ENCODE results near the gene POMC. TPM values are rescaled to one million over a fixed set of nuclear protein-coding genes. Genes with fewer than 3 reads are reported as not detected.

The POMC gene
- total RNA-seq, 1 donor, result 2.2 TPM

DNA sequence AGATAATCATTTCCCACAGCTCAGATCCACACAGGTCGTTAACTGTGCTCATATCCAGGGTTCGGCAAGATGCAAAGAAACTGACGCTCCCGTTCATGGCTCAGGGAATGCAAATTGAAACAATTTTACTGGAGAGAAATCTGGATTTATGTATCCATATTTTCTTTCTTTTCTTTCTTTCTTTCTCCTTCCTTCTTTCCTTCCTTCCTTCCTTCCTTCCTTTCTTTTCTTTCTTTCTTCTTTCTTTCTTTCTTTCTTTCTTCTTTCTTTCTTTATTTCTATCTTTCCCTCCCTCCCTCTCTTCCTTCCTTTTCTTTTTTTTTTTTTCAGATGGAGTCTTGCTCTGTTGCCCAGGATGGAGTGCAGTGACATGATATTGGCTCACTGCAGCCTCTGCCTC is 20.0 kb upstream of the POMC start:
- no peaks in the 10 kb centered on the region for H3K79me2 ChIP-seq (ENCODE audit: insufficient read depth, low read length)
- H3K4me2 ChIP-seq (ENCODE audit: insufficient read depth, low read length), result no peak overlapping the region
- peaks cover 5% of the 10 kb centered on the region for H3K27me3 ChIP-seq (ENCODE audit: insufficient read depth, low read length)
- no peaks in the 10 kb centered on the region for H3K36me3 ChIP-seq (ENCODE audit: insufficient read depth, low read length)
- H3K4me3 ChIP-seq (ENCODE audit: insufficient read depth, low read length), result no peak overlapping the region
- no peaks in the 10 kb centered on the region for H4K20me1 ChIP-seq (ENCODE audit: insufficient read depth, low read length)
- H2AFZ ChIP-seq (ENCODE audit: low read length), result no peak overlapping the region
- no peaks in the 10 kb centered on the region for H3K4me1 ChIP-seq (ENCODE audit: insufficient read depth, low read length)
- TF ChIP-seq, protein P1, sequence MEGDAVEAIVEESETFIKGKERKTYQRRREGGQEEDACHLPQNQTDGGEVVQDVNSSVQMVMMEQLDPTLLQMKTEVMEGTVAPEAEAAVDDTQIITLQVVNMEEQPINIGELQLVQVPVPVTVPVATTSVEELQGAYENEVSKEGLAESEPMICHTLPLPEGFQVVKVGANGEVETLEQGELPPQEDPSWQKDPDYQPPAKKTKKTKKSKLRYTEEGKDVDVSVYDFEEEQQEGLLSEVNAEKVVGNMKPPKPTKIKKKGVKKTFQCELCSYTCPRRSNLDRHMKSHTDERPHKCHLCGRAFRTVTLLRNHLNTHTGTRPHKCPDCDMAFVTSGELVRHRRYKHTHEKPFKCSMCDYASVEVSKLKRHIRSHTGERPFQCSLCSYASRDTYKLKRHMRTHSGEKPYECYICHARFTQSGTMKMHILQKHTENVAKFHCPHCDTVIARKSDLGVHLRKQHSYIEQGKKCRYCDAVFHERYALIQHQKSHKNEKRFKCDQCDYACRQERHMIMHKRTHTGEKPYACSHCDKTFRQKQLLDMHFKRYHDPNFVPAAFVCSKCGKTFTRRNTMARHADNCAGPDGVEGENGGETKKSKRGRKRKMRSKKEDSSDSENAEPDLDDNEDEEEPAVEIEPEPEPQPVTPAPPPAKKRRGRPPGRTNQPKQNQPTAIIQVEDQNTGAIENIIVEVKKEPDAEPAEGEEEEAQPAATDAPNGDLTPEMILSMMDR (IDR thresholded peaks at IDR 0.05; ENCODE audit: extremely low read depth, low read depth, low read length), result no peak
- H3K9me3 ChIP-seq (ENCODE audit: low read depth, low read length), result no peaks in the 10 kb centered on the region
- no peak for DNase-seq (ENCODE audit: insufficient read length, low spot score, missing footprints)
- H3K27ac ChIP-seq (ENCODE audit: low read depth, low read length), result no peak overlapping the region

DNA sequence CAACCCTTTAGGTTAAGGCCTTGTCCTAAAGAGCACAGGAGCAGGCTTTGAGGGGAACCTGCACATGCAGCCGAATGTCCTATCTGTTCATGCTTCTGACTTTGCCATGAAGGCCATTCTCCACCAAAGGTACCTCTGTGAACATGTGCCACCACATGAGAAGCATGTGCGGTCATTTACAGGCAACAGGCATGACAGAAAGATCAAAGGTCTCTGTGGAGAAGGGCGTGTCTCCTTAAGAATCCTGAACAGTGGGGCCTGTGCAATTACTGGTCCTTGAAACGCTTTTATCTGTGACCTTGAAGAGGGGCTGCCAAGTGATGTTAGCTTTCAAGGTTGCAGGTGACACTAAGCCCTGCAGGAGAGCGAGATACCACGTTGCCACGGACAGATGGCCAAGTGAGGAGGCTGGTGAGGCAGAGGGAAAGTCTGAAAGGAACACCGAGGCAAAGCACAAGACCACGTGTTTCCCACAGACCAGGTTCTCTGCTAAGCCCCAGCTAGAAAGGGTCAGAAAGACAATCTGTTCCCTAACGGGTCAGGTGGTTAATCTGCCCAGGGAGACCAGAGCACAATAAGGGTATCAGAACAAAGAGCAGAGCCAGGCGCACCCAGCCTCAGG is 19.5 kb upstream of the POMC start:
- Histone ChIP-seq H3K4me1 (ENCODE audit: insufficient read depth, low read length) (no peaks in the 10 kb centered on the region), H3K79me2 (ENCODE audit: insufficient read depth, low read length) (no peaks in the 10 kb centered on the region), H3K27ac (ENCODE audit: low read depth, low read length) (no peak overlapping the region), H3K9me3 (ENCODE audit: low read depth, low read length) (no peaks in the 10 kb centered on the region), H3K36me3 (ENCODE audit: insufficient read depth, low read length) (no peaks in the 10 kb centered on the region), H3K4me3 (ENCODE audit: insufficient read depth, low read length) (no peak overlapping the region), H3K27me3 (ENCODE audit: insufficient read depth, low read length) (peaks cover 5% of the 10 kb centered on the region), H2AFZ (ENCODE audit: low read length) (no peak overlapping the region), H3K4me2 (ENCODE audit: insufficient read depth, low read length) (no peak overlapping the region), H4K20me1 (ENCODE audit: insufficient read depth, low read length) (no peaks in the 10 kb centered on the region)
- TF ChIP-seq, protein P1 (IDR thresholded peaks at IDR 0.05; ENCODE audit: extremely low read depth, low read depth, low read length), result no peak
- no peak for DNase-seq (ENCODE audit: insufficient read length, low spot score, missing footprints)

DNA sequence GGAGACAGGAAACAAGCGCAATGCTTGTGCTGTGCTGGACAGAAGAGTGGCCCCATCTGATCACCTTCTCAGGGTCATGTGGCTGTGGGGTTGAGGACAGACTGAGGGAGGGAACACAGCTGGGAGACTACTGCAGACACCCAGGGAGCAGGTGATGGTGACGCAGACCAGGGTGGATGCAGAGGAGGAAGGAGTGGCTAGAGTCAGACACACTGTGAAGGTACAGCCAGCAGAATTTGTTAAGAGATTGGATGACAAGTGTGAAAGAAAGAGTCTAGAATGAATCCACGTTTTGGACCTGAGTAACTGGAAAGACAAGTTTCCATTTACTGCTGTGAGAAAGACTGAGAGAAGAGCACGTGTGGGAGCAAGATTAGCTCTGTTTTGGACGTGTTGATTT is 15.9 kb upstream of the POMC start:
- Histone ChIP-seq H3K79me2 (ENCODE audit: insufficient read depth, low read length) (no peaks in the 10 kb centered on the region), H3K27ac (ENCODE audit: low read depth, low read length) (no peak overlapping the region), H3K4me2 (ENCODE audit: insufficient read depth, low read length) (no peak overlapping the region), H2AFZ (ENCODE audit: low read length) (no peak overlapping the region), H3K4me3 (ENCODE audit: insufficient read depth, low read length) (no peak overlapping the region), H3K36me3 (ENCODE audit: insufficient read depth, low read length) (no peaks in the 10 kb centered on the region), H3K27me3 (ENCODE audit: insufficient read depth, low read length) (peaks cover 9% of the 10 kb centered on the region), H4K20me1 (ENCODE audit: insufficient read depth, low read length) (no peaks in the 10 kb centered on the region), H3K4me1 (ENCODE audit: insufficient read depth, low read length) (no peaks in the 10 kb centered on the region), H3K9me3 (ENCODE audit: low read depth, low read length) (no peaks in the 10 kb centered on the region)
- no peak for DNase-seq (ENCODE audit: insufficient read length, low spot score, missing footprints)
- TF ChIP-seq, protein P1 (IDR thresholded peaks at IDR 0.05; ENCODE audit: extremely low read depth, low read depth, low read length), result no peak

DNA sequence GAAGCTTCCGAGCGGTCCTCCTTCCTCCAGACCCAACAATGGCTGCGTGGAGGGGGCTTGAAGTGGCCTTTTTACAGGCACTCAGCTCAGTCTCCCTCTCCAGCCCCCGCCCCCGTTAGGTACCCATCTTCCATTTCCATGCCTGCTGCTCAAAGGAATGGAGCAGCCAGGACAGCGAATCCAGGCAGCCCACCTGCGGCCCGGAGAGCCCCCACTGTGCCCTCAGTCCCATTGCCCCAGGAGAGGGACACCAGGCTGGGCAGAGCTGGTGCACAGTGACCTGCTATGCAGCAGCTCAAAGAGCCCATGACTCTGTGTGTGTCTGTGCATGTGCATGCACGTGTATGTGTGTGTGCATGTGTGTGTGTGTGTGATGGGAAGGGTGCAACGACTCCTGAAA is 10.6 kb upstream of the POMC start:
- Histone ChIP-seq H3K4me1 (ENCODE audit: insufficient read depth, low read length) (no peaks in the 10 kb centered on the region), H3K4me3 (ENCODE audit: insufficient read depth, low read length) (no peak overlapping the region), H2AFZ (ENCODE audit: low read length) (no peak overlapping the region), H3K27ac (ENCODE audit: low read depth, low read length) (no peak overlapping the region), H4K20me1 (ENCODE audit: insufficient read depth, low read length) (no peaks in the 10 kb centered on the region), H3K9me3 (ENCODE audit: low read depth, low read length) (no peaks in the 10 kb centered on the region), H3K4me2 (ENCODE audit: insufficient read depth, low read length) (no peak overlapping the region), H3K27me3 (ENCODE audit: insufficient read depth, low read length) (peaks cover 28% of the 10 kb centered on the region), H3K36me3 (ENCODE audit: insufficient read depth, low read length) (no peaks in the 10 kb centered on the region), H3K79me2 (ENCODE audit: insufficient read depth, low read length) (no peaks in the 10 kb centered on the region)
- TF ChIP-seq, protein P1 (IDR thresholded peaks at IDR 0.05; ENCODE audit: extremely low read depth, low read depth, low read length), result no peak
- DNase-seq (ENCODE audit: insufficient read length, low spot score, missing footprints), result no peak
